HG03469 (cell line): ENCODE results near the gene OR10K2.
"Not testable (repeated sequence)": the region's sequence is repeated elsewhere in the genome, so short reads cannot be mapped to it uniquely, and the experiment has no call there.

Experiments used
- ATAC-seq: cut with Tn5 transposase; IDR thresholded peaks from one replicate; pipeline ENCODE4 v1.9.1; 2021; ENCODE audit warnings: mild to moderate bottlenecking, moderate library complexity, moderate number of reproducible peaks; ENCODE audit not compliant: unreplicated experiment

The OR10K2 gene

GRCh38 chr1:158426137-158426536 is at the start of gene OR10K2:
OR10K2 (minus strand) TSS chr1:158426237; CDS start chr1:158420866, 5,371 bp downstream.
- no peak for ATAC-seq

- no peak for ATAC-seq
Measured at GRCh38 chr1:158471920-158472319, 45.9 kb upstream of the OR10K2 start, which contains the start of gene OR10R2. OR10R2 (plus strand) TSS chr1:158472220; CDS start chr1:158472326, 106 bp downstream.

GRCh38 chr1:158461534-158461933 is 35.5 kb upstream of the OR10K2 start, which contains the start of gene OR10K1:
OR10K1 (plus strand) TSS chr1:158461834; CDS start chr1:158465562, 3,728 bp downstream.
- no peak for ATAC-seq

- ATAC-seq: no peak
Measured at GRCh38 chr1:158458263-158458662, 32.2 kb upstream of the OR10K2 start.

GRCh38 chr1:158457246-158457645 is 31.2 kb upstream of the OR10K2 start:
- no peak for ATAC-seq

- ATAC-seq: no peak
Measured at GRCh38 chr1:158454537-158454936, 28.5 kb upstream of the OR10K2 start.

- ATAC-seq: no peak
Measured at GRCh38 chr1:158445376-158445775, 19.3 kb upstream of the OR10K2 start.

- ATAC-seq: no peak
Measured at GRCh38 chr1:158434741-158435140, 8.7 kb upstream of the OR10K2 start.

- ATAC-seq: not testable (repeated sequence)
Measured at GRCh38 chr1:158430163-158430562, 4.1 kb upstream of the OR10K2 start.

- no peak for ATAC-seq
Measured at GRCh38 chr1:158425027-158425426, 1.0 kb downstream of the OR10K2 start.

- ATAC-seq: no peak
Measured at GRCh38 chr1:158422212-158422611, 3.8 kb downstream of the OR10K2 start.

GRCh38 chr1:158417586-158417985 is 8.5 kb downstream of the OR10K2 start:
- no peak for ATAC-seq

GRCh38 chr1:158414651-158415345 is 11.2 kb downstream of the OR10K2 start:
- ATAC-seq: no peak

GRCh38 chr1:158407092-158407491 is 18.9 kb downstream of the OR10K2 start:
- ATAC-seq: no peak

- no peak for ATAC-seq
Measured at GRCh38 chr1:158400871-158401270, 25.2 kb downstream of the OR10K2 start.

- no peak for ATAC-seq
Measured at GRCh38 chr1:158398818-158399514, 27.1 kb downstream of the OR10K2 start, which contains the start of gene OR10T2. OR10T2 (minus strand) TSS chr1:158399466; CDS start chr1:158399466, 0 bp downstream.

GRCh38 chr1:158396646-158397045 is 29.4 kb downstream of the OR10K2 start:
- ATAC-seq: no peak

GRCh38 chr1:158393476-158393875 is 32.6 kb downstream of the OR10K2 start:
- no peak for ATAC-seq

- ATAC-seq: no peak
Measured at GRCh38 chr1:158391099-158391498, 34.9 kb downstream of the OR10K2 start.

- no peak for ATAC-seq
Measured at GRCh38 chr1:158390331-158390730, 35.7 kb downstream of the OR10K2 start.

GRCh38 chr1:158374860-158375259 is 51.2 kb downstream of the OR10K2 start:
- ATAC-seq: no peak

GRCh38 chr1:158374101-158374500 is 51.9 kb downstream of the OR10K2 start:
- not testable (repeated sequence) for ATAC-seq
